ENCODE measurements around the gene MREG.

MREG gene

GRCh38 chr2:216052420-216052819, 39.1 kb upstream of the MREG start:
- H3K27ac ChIP-seq: no peak overlapping the region
- no peaks in the 10 kb centered on the region for H3K9me3 ChIP-seq (ENCODE audit: severe bottlenecking)
- no peaks in the 10 kb centered on the region for H3K27me3 ChIP-seq (ENCODE audit: insufficient read depth, low read depth, severe bottlenecking)
- DNase-seq: no peak
- TF ChIP-seq, protein P1, sequence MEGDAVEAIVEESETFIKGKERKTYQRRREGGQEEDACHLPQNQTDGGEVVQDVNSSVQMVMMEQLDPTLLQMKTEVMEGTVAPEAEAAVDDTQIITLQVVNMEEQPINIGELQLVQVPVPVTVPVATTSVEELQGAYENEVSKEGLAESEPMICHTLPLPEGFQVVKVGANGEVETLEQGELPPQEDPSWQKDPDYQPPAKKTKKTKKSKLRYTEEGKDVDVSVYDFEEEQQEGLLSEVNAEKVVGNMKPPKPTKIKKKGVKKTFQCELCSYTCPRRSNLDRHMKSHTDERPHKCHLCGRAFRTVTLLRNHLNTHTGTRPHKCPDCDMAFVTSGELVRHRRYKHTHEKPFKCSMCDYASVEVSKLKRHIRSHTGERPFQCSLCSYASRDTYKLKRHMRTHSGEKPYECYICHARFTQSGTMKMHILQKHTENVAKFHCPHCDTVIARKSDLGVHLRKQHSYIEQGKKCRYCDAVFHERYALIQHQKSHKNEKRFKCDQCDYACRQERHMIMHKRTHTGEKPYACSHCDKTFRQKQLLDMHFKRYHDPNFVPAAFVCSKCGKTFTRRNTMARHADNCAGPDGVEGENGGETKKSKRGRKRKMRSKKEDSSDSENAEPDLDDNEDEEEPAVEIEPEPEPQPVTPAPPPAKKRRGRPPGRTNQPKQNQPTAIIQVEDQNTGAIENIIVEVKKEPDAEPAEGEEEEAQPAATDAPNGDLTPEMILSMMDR (IDR thresholded peaks at IDR 0.05; ENCODE audit: low read depth, low read length): no peak
- H3K36me3 ChIP-seq: peaks cover 3% of the 10 kb centered on the region
- no peak overlapping the region for H3K4me3 ChIP-seq (ENCODE audit: low read depth, low read length)

- TF ChIP-seq, protein P1 (IDR thresholded peaks at IDR 0.05; ENCODE audit: low read depth, low read length): no peak
- H3K9me3 ChIP-seq (ENCODE audit: severe bottlenecking): no peaks in the 10 kb centered on the region
- H3K4me3 ChIP-seq (ENCODE audit: low read depth, low read length): no peak overlapping the region
- H3K27me3 ChIP-seq (ENCODE audit: insufficient read depth, low read depth, severe bottlenecking): no peaks in the 10 kb centered on the region
- no peak for DNase-seq
- peaks cover 3% of the 10 kb centered on the region for H3K36me3 ChIP-seq
- no peak overlapping the region for H3K27ac ChIP-seq
Measured at GRCh38 chr2:216051350-216051749, 38.0 kb upstream of the MREG start.

DNA sequence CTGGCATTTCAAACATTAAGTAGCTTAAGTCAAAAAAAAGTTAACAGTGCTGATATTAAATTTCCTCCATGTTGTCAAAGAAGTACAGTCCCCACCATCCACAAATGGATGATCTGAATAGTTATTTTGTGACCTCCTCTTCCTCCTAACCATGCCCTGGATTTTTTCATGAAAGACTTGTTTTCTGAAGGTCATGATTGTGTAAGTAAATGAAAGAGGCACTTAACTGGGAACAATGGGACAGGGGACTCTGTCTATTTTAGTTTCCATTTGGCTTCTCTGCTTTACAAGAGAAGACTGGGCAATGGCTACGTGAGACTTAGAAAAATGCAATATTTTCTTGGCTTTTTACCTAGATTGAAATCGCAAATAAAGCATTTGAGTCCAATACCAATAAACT, 36.1 kb upstream of the MREG start:
- H3K27me3 ChIP-seq (ENCODE audit: insufficient read depth, low read depth, severe bottlenecking): no peaks in the 10 kb centered on the region
- no peak overlapping the region for H3K4me3 ChIP-seq (ENCODE audit: low read depth, low read length)
- TF ChIP-seq, protein P1 (IDR thresholded peaks at IDR 0.05; ENCODE audit: low read depth, low read length): no peak
- no peak for DNase-seq
- no peaks in the 10 kb centered on the region for H3K9me3 ChIP-seq (ENCODE audit: severe bottlenecking)
- H3K36me3 ChIP-seq: peaks cover 10% of the 10 kb centered on the region
- H3K27ac ChIP-seq: no peak overlapping the region

DNA sequence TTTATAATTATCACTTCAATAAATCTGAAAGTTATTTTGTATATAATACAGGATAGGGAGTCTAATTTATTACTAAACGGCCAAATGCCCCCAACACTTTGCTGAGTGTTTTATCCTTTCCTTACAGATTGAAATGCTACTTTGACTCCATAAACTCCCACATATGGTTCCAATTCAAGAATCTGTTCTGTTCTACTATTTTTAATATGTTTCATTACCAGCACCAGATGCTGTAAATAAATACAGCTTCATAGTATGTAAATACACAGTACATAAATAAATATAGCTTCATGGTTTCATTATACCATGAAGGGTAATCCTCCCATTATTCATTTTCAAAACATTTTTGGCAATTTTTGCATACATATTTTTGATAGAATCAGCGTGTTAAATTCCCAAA, 34.0 kb upstream of the MREG start:
- H3K27me3 ChIP-seq (ENCODE audit: insufficient read depth, low read depth, severe bottlenecking): no peaks in the 10 kb centered on the region
- H3K9me3 ChIP-seq (ENCODE audit: severe bottlenecking): no peaks in the 10 kb centered on the region
- H3K27ac ChIP-seq: no peak overlapping the region
- DNase-seq: no peak
- H3K36me3 ChIP-seq: peaks cover 18% of the 10 kb centered on the region
- TF ChIP-seq, protein P1 (IDR thresholded peaks at IDR 0.05; ENCODE audit: low read depth, low read length): no peak
- H3K4me3 ChIP-seq (ENCODE audit: low read depth, low read length): no peak overlapping the region

DNA sequence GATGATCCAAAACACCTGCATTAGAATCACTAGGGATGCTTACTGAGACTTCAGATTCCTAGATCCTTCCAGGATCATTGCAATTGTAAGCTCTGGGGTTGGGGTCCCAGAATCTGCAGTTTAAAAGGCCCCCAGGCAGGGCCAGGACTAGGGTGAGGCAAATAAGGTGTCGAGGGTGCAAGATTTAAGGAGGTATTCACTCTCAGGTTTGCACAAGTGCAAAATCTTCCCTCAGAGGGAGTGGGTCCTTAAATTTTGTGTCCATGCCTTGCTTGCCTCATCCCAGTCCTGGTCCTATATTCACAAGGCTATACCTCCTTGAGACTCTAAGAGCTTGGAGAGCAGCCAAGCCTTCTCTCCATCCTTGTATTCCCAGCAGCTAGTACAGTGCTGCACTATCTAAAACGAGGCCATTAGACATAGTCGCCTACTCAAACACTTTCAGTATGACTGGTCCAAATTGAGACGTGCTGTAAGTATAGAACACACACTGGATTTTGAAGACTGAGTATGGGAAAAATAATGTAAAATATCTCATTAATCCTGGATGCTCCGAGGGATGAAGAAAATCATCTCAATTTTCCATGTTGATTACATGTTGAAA, 31.6 kb upstream of the MREG start:
- Histone ChIP-seq H3K36me3 (peaks cover 24% of the 10 kb centered on the region), H3K4me3 (ENCODE audit: low read depth, low read length) (no peak overlapping the region), H3K27ac (no peak overlapping the region), H3K9me3 (ENCODE audit: severe bottlenecking) (no peaks in the 10 kb centered on the region), H3K27me3 (ENCODE audit: insufficient read depth, low read depth, severe bottlenecking) (no peaks in the 10 kb centered on the region)
- TF ChIP-seq, protein P1 (IDR thresholded peaks at IDR 0.05; ENCODE audit: low read depth, low read length): no peak
- DNase-seq: no peak

- H3K27me3 ChIP-seq (ENCODE audit: insufficient read depth, low read depth, severe bottlenecking): no peaks in the 10 kb centered on the region
- no peak for DNase-seq
- TF ChIP-seq, protein P1 (IDR thresholded peaks at IDR 0.05; ENCODE audit: low read depth, low read length): no peak
- H3K4me3 ChIP-seq (ENCODE audit: low read depth, low read length): no peak overlapping the region
- H3K27ac ChIP-seq: no peak overlapping the region
- peaks cover 27% of the 10 kb centered on the region for H3K36me3 ChIP-seq
- no peaks in the 10 kb centered on the region for H3K9me3 ChIP-seq (ENCODE audit: severe bottlenecking)
Measured at GRCh38 chr2:216043949-216044348, 30.6 kb upstream of the MREG start.
